ENCODE results near the gene LFNG.
A peak's percentile ranks its signal among the peaks of the same experiment; 100 is the strongest.

Gene LFNG

GRCh38 chr7:2568521-2569223 is 49.1 kb downstream of the LFNG start:
- Histone ChIP-seq H3K36me3 (replicated peaks; ENCODE audit: low read depth, low read length) (peaks cover 16% of the 10 kb centered on the region), H3K4me1 (ENCODE audit: low read length) (peaks cover 48% of the 10 kb centered on the region), H4K20me1 (ENCODE audit: insufficient read depth, low read length) (no peaks in the 10 kb centered on the region), H2AFZ (ENCODE audit: low read depth, low read length) (no peak overlapping the region), H3K79me2 (ENCODE audit: low read length) (peaks cover 33% of the 10 kb centered on the region), H3K27ac (ENCODE audit: low read length) (peak overlapping the region; percentile 99), H3K4me3 (ENCODE audit: low read length) (peak overlapping the region; percentile 74; the same call in 1 of the 2 replicates), H3K9me3 (ENCODE audit: insufficient read depth, low read length) (no peaks in the 10 kb centered on the region), H3K9ac (ENCODE audit: low read length) (peak overlapping the region; percentile 67; the same call in 1 of the 2 replicates), H3K4me2 (ENCODE audit: low read length) (peak overlapping the region; percentile 95), H3K27me3 (ENCODE audit: low read depth, low read length) (no peaks in the 10 kb centered on the region)
- TF ChIP-seq CTCF (IDR thresholded peaks at IDR 0.05; ENCODE audit: low read depth, low read length) = no peak
- TF ChIP-seq EZH2phosphoT487 (IDR thresholded peaks at IDR 0.05; ENCODE audit: low read depth) = no peak

- H3K27me3 ChIP-seq (ENCODE audit: low read depth, low read length) = no peaks in the 10 kb centered on the region
- no peak overlapping the region for H3K27ac ChIP-seq (ENCODE audit: low read length)
- H2AFZ ChIP-seq (ENCODE audit: low read depth, low read length) = no peak overlapping the region
- no peaks in the 10 kb centered on the region for H4K20me1 ChIP-seq (ENCODE audit: insufficient read depth, low read length)
- peaks cover 46% of the 10 kb centered on the region for H3K4me1 ChIP-seq (ENCODE audit: low read length)
- no peak for TF ChIP-seq EZH2phosphoT487 (IDR thresholded peaks at IDR 0.05; ENCODE audit: low read depth)
- no peak for TF ChIP-seq CTCF (IDR thresholded peaks at IDR 0.05; ENCODE audit: low read depth, low read length)
- peaks cover 17% of the 10 kb centered on the region for H3K36me3 ChIP-seq (replicated peaks; ENCODE audit: low read depth, low read length)
- H3K4me2 ChIP-seq (ENCODE audit: low read length) = no peak overlapping the region
- peaks cover 27% of the 10 kb centered on the region for H3K79me2 ChIP-seq (ENCODE audit: low read length)
- H3K9me3 ChIP-seq (ENCODE audit: insufficient read depth, low read length) = no peaks in the 10 kb centered on the region
- H3K4me3 ChIP-seq (ENCODE audit: low read length) = no peak overlapping the region
- no peak overlapping the region for H3K9ac ChIP-seq (ENCODE audit: low read length)
Measured at GRCh38 chr7:2569421-2569820, 49.8 kb downstream of the LFNG start.

- H2AFZ ChIP-seq (ENCODE audit: low read depth, low read length) = no peak overlapping the region
- H3K4me1 ChIP-seq (ENCODE audit: low read length) = peaks cover 40% of the 10 kb centered on the region
- no peak overlapping the region for H3K9ac ChIP-seq (ENCODE audit: low read length)
- H3K4me2 ChIP-seq (ENCODE audit: low read length) = no peak overlapping the region
- H4K20me1 ChIP-seq (ENCODE audit: insufficient read depth, low read length) = no peaks in the 10 kb centered on the region
- no peaks in the 10 kb centered on the region for H3K27me3 ChIP-seq (ENCODE audit: low read depth, low read length)
- H3K79me2 ChIP-seq (ENCODE audit: low read length) = peaks cover 21% of the 10 kb centered on the region
- H3K4me3 ChIP-seq (ENCODE audit: low read length) = no peak overlapping the region
- no peaks in the 10 kb centered on the region for H3K9me3 ChIP-seq (ENCODE audit: insufficient read depth, low read length)
- no peak overlapping the region for H3K27ac ChIP-seq (ENCODE audit: low read length)
- TF ChIP-seq CTCF (IDR thresholded peaks at IDR 0.05; ENCODE audit: low read depth, low read length) = no peak
- H3K36me3 ChIP-seq (replicated peaks; ENCODE audit: low read depth, low read length) = peaks cover 17% of the 10 kb centered on the region
Measured at GRCh38 chr7:2570021-2570420, 50.4 kb downstream of the LFNG start.

- peaks cover 26% of the 10 kb centered on the region for H3K4me1 ChIP-seq (ENCODE audit: low read length)
- no peaks in the 10 kb centered on the region for H3K9me3 ChIP-seq (ENCODE audit: insufficient read depth, low read length)
- H4K20me1 ChIP-seq (ENCODE audit: insufficient read depth, low read length) = no peaks in the 10 kb centered on the region
- H3K27me3 ChIP-seq (ENCODE audit: low read depth, low read length) = no peaks in the 10 kb centered on the region
- peaks cover 16% of the 10 kb centered on the region for H3K79me2 ChIP-seq (ENCODE audit: low read length)
- H3K36me3 ChIP-seq (replicated peaks; ENCODE audit: low read depth, low read length) = peaks cover 27% of the 10 kb centered on the region
- no peak overlapping the region for H3K4me3 ChIP-seq (ENCODE audit: low read length)
- no peak for TF ChIP-seq EZH2phosphoT487 (IDR thresholded peaks at IDR 0.05; ENCODE audit: low read depth)
- no peak for TF ChIP-seq CTCF (IDR thresholded peaks at IDR 0.05; ENCODE audit: low read depth, low read length)
- H3K9ac ChIP-seq (ENCODE audit: low read length) = no peak overlapping the region
- H2AFZ ChIP-seq (ENCODE audit: low read depth, low read length) = no peak overlapping the region
- H3K27ac ChIP-seq (ENCODE audit: low read length) = no peak overlapping the region
- no peak overlapping the region for H3K4me2 ChIP-seq (ENCODE audit: low read length)
Measured at GRCh38 chr7:2571409-2571808, 51.8 kb downstream of the LFNG start.
